Measurements from ENCODE around the gene LMX1B.

The LMX1B gene

DNA sequence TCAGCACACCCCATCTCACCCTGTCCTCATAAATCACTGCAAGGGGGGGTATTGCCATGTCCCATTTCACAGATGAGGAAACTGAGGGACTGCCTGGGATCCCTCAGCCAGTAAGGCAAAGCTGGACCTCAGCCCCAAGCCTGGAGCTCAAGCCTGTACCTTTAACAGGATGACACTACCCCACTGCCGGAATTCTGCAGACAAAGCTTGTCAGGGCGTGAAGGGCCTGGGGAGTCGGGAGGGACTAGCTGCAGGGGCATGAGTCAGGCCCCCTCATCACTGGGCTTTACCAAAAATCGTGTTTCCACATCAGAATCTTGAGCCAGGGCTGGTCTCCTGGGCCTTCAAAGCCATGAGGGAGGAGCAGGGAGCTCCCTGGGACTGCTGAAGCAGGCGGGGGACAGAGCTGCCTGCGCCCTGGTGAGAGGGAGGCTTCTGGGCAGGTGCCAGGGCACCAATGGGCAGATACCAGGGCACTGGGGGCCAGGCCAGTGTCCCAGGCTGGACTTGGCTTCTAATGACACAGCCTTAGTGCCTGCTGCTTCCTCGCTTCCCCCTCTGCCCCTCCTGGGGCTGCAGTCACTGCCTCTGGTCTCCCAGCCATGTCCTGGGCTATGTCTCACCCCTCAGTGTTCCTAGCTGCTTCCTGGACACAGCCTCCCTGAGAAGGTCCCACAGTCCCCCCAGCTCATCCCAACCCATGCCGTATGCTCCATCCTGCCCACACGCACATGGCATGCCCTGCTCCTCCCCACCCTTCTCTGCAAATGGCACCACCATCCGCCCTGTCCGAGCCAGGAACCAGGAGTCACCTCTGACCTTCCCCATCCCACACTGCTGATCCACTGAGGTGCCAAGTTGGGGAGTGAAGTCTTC, 80.7 kb downstream of the LMX1B start:
- no peak overlapping the region for H3K4me3 ChIP-seq (ENCODE audit: low read depth, low read length)
- TF ChIP-seq, protein P1, sequence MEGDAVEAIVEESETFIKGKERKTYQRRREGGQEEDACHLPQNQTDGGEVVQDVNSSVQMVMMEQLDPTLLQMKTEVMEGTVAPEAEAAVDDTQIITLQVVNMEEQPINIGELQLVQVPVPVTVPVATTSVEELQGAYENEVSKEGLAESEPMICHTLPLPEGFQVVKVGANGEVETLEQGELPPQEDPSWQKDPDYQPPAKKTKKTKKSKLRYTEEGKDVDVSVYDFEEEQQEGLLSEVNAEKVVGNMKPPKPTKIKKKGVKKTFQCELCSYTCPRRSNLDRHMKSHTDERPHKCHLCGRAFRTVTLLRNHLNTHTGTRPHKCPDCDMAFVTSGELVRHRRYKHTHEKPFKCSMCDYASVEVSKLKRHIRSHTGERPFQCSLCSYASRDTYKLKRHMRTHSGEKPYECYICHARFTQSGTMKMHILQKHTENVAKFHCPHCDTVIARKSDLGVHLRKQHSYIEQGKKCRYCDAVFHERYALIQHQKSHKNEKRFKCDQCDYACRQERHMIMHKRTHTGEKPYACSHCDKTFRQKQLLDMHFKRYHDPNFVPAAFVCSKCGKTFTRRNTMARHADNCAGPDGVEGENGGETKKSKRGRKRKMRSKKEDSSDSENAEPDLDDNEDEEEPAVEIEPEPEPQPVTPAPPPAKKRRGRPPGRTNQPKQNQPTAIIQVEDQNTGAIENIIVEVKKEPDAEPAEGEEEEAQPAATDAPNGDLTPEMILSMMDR (IDR thresholded peaks at IDR 0.05; ENCODE audit: low read depth, low read length): no peak
- no peak for DNase-seq (ENCODE audit: low read depth, low spot score)
- in situ Hi-C loops (cut with HindIII; ENCODE audit: low sequenced_read_pairs): no loop called here

DNA sequence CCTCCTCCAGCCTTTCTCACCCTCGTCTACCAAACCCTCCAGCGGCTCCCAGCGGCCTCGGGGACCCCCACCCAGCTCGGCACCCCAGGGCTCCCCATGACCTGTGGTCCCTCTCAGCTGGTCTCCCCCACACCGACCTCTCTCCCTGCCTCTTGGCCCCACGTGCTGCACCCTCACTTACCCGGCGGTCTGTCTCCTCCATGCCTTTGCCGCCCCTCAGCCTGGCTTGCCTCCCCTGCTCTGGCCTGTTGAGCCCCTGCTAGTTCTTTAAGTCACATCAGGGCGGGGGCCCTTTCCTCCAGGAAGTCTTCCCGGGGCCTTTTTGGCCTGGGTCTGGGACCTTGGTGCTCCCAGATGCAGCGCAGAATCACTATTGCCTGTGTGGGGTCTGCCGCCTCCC, 81.5 kb downstream of the LMX1B start:
- TF ChIP-seq, protein P1 (IDR thresholded peaks at IDR 0.05; ENCODE audit: low read depth, low read length): no peak

DNA sequence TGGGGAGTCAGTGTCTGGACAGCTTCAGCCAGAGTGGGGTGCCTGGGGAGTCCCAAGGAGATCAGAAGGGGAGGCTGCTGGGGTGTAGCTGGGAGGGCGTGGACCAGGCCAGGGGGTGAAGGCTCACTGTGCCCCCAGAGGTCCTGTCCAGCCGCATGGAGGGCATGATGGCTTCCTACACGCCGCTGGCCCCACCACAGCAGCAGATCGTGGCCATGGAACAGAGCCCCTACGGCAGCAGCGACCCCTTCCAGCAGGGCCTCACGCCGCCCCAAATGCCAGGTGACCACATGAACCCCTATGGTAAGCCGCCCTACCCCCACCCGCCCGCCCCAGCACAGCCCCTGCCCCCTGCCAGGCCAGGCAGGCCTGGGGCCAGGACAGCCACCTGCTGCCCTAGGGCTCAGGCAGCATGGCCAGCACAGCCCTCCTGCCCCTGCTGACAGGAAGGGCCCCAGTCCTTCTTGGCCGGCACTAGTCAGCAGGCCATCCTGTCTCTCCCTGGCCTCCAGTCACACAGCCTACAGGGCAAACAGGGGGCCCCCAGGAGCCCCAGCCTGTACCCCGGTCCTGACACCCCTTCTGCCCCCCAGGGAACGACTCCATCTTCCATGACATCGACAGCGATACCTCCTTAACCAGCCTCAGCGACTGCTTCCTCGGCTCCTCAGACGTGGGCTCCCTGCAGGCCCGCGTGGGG, 82.1 kb downstream of the LMX1B start:
- TF ChIP-seq, protein P1 (IDR thresholded peaks at IDR 0.05; ENCODE audit: low read depth, low read length): no peak
- DNase-seq (ENCODE audit: low read depth, low spot score): no peak
- in situ Hi-C loops (cut with HindIII; ENCODE audit: low sequenced_read_pairs): no loop called here
- no peak overlapping the region for H3K4me3 ChIP-seq (ENCODE audit: low read depth, low read length)

More for the DNA sequence above, 81.5 kb downstream of the LMX1B start:
- in situ Hi-C loops (cut with HindIII; ENCODE audit: low sequenced_read_pairs): no loop called here
- no peak overlapping the region for H3K4me3 ChIP-seq (ENCODE audit: low read depth, low read length)
- no peak for DNase-seq (ENCODE audit: low read depth, low spot score)

- in situ Hi-C loops (cut with HindIII; ENCODE audit: low sequenced_read_pairs): no loop called here
- TF ChIP-seq, protein P1 (IDR thresholded peaks at IDR 0.05; ENCODE audit: low read depth, low read length): no peak
- no peak for DNase-seq (ENCODE audit: low read depth, low spot score)
- H3K4me3 ChIP-seq (ENCODE audit: low read depth, low read length): no peak overlapping the region
These were observed 82.8 kb downstream of the LMX1B start for GRCh38 chr9:126696401-126697145.

- no peak for DNase-seq (ENCODE audit: low read depth, low spot score)
- in situ Hi-C loops (cut with HindIII; ENCODE audit: low sequenced_read_pairs): no loop called here
- no peak overlapping the region for H3K4me3 ChIP-seq (ENCODE audit: low read depth, low read length)
- TF ChIP-seq, protein P1 (IDR thresholded peaks at IDR 0.05; ENCODE audit: low read depth, low read length): no peak
These were observed 83.6 kb downstream of the LMX1B start for GRCh38 chr9:126697330-126697729.

- in situ Hi-C loops (cut with HindIII; ENCODE audit: low sequenced_read_pairs): no loop called here
These were observed 84.5 kb downstream of the LMX1B start for GRCh38 chr9:126698251-126698650.

More at GRCh38 chr9:126698251-126698650, 84.5 kb downstream of the LMX1B start:
- TF ChIP-seq, protein P1 (IDR thresholded peaks at IDR 0.05; ENCODE audit: low read depth, low read length): no peak
- DNase-seq (ENCODE audit: low read depth, low spot score): no peak
- no peak overlapping the region for H3K4me3 ChIP-seq (ENCODE audit: low read depth, low read length)
